ENCODE data around the gene KIR3DL2.
"Not testable (repeated sequence)": the region's sequence is repeated elsewhere in the genome, so short reads cannot be mapped to it uniquely, and the experiment has no call there.

The KIR3DL2 gene
- total RNA-seq = 0 to 0.34 reads per million in 2 donors

GRCh38 chr19:54850061-54850640 is at the start of gene KIR3DL2:
Gene KIR3DL2, plus strand, starts transcription at chr19:54850443. Its CDS starts 33 bp downstream, at chr19:54850476.
- peak in 1 of 5 experiments; percentile 38 for DNase-seq

- DNase-seq = no peak
Measured at GRCh38 chr19:54803410-54803809, 46.8 kb upstream of the KIR3DL2 start, which contains the start of gene KIR2DL4. Gene KIR2DL4, plus strand, starts transcription at chr19:54803610. Its CDS starts 42 bp downstream, at chr19:54803652.

- no peak for DNase-seq
Measured at GRCh38 chr19:54804101-54804500, 46.1 kb upstream of the KIR3DL2 start.

GRCh38 chr19:54804571-54804970 is 45.7 kb upstream of the KIR3DL2 start:
- no peak for DNase-seq

GRCh38 chr19:54805665-54806515 is 44.4 kb upstream of the KIR3DL2 start:
- no peak for DNase-seq

GRCh38 chr19:54806516-54806838 is 43.8 kb upstream of the KIR3DL2 start:
- DNase-seq = no peak

- not testable (repeated sequence) for DNase-seq
Measured at GRCh38 chr19:54814571-54814970, 35.7 kb upstream of the KIR3DL2 start.

- DNase-seq = not testable (repeated sequence)
Measured at GRCh38 chr19:54816251-54816650, 34.0 kb upstream of the KIR3DL2 start, which contains the start of gene KIR3DL1. Gene KIR3DL1, plus strand, starts transcription at chr19:54816468.

- no peak for DNase-seq
Measured at GRCh38 chr19:54817670-54818536, 32.3 kb upstream of the KIR3DL2 start.

GRCh38 chr19:54824416-54824815 is 25.8 kb upstream of the KIR3DL2 start:
- DNase-seq = not testable (repeated sequence)

- not testable (repeated sequence) for DNase-seq
Measured at GRCh38 chr19:54825326-54825725, 24.9 kb upstream of the KIR3DL2 start.

- DNase-seq = not testable (repeated sequence)
Measured at GRCh38 chr19:54828064-54828463, 22.2 kb upstream of the KIR3DL2 start.

- DNase-seq = not testable (repeated sequence)
Measured at GRCh38 chr19:54832496-54832895, 17.7 kb upstream of the KIR3DL2 start, which contains the start of gene KIR2DS4. Gene KIR2DS4, plus strand, starts transcription at chr19:54832676.

GRCh38 chr19:54835126-54835525 is 15.1 kb upstream of the KIR3DL2 start:
- not testable (repeated sequence) for DNase-seq

- DNase-seq = not testable (repeated sequence)
Measured at GRCh38 chr19:54837522-54837921, 12.7 kb upstream of the KIR3DL2 start.

- DNase-seq = not testable (repeated sequence)
Measured at GRCh38 chr19:54843171-54843570, 7.1 kb upstream of the KIR3DL2 start.

- DNase-seq = no peak
Measured at GRCh38 chr19:54850930-54851329, 687 bp downstream of the KIR3DL2 start.

- DNase-seq = no peak
Measured at GRCh38 chr19:54851353-54851752, 1.1 kb downstream of the KIR3DL2 start.

GRCh38 chr19:54855241-54855640 is 5.0 kb downstream of the KIR3DL2 start:
- DNase-seq = not testable (repeated sequence)

- not testable (repeated sequence) for DNase-seq
Measured at GRCh38 chr19:54858476-54858875, 8.2 kb downstream of the KIR3DL2 start.

- DNase-seq = not testable (repeated sequence)
Measured at GRCh38 chr19:54859421-54859820, 9.2 kb downstream of the KIR3DL2 start.

- not testable (repeated sequence) for DNase-seq
Measured at GRCh38 chr19:54863459-54863858, 13.2 kb downstream of the KIR3DL2 start.

- no peak for DNase-seq
Measured at GRCh38 chr19:54871696-54872095, 21.5 kb downstream of the KIR3DL2 start.
